LNCAP (cell line): ENCODE data around the gene SVOP.

Source experiments
- TF ChIP-seq, protein P1 (sequence below): fragments of 450-650 bp; IDR thresholded peaks from 2 replicates; pipeline ENCODE4 v1.5.1; 2017; ENCODE audit warnings: mild to moderate bottlenecking

Gene SVOP

DNA sequence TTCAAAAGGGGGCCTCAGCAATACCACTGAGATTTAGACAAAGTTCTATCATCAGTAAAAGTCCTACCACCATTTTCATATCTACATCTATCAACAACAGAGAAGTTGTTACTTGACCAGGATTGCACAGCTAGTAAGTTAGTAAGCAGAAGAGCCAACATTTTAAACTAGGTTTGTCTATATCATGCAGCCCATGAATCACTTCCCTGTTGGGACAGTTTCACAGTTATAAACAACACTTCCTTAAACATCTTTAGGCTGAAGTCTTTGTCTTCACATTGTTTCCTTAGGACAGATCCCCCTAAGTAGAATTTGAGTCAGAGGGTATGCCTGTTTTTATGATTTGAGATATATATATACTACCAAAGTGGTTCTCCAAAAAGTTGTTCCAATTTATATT, 72.5 kb downstream of the SVOP start:
- TF ChIP-seq, protein P1, sequence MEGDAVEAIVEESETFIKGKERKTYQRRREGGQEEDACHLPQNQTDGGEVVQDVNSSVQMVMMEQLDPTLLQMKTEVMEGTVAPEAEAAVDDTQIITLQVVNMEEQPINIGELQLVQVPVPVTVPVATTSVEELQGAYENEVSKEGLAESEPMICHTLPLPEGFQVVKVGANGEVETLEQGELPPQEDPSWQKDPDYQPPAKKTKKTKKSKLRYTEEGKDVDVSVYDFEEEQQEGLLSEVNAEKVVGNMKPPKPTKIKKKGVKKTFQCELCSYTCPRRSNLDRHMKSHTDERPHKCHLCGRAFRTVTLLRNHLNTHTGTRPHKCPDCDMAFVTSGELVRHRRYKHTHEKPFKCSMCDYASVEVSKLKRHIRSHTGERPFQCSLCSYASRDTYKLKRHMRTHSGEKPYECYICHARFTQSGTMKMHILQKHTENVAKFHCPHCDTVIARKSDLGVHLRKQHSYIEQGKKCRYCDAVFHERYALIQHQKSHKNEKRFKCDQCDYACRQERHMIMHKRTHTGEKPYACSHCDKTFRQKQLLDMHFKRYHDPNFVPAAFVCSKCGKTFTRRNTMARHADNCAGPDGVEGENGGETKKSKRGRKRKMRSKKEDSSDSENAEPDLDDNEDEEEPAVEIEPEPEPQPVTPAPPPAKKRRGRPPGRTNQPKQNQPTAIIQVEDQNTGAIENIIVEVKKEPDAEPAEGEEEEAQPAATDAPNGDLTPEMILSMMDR: no peak

DNA sequence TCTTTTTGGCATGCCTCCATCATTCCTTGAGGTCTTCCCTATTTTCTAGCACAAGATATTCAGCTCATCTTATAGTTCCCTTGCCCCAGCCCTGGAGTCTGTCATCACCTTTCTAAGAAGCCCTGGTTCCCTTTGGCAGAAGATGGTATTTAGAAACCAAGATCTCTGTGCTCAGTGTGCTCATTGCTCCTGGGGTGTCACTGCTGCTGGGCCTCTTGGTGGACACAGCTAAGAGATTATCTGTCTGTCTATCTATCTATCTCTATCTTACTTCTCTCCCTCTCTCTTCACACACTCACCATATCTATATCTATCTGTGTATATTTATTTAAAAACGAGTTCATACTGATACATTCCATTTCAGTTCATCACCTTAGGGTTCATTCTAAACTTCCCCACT, 73.8 kb downstream of the SVOP start:
- TF ChIP-seq, protein P1: no peak

DNA sequence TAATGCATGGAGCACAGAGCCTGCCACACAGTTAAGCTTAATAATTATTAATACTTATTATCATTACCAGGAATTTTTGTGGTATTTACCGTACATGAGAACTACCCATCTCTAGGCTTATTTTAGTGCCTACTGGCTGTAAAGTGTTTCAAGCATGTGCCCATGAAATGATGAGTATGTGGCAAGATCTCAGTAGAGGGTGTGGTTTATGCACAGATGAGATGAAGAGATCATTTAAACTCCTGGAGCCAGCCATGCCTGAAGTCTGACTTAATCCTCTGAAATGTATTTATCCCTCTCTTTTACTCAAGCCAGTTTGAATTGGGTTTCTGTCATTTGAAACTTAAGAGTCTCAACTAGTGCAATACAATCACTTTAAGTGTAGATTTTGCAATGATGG, 80.7 kb downstream of the SVOP start:
- TF ChIP-seq, protein P1: no peak

- TF ChIP-seq, protein P1: no peak
These were observed 81.3 kb downstream of the SVOP start for GRCh38 chr12:108939594-108939993.

DNA sequence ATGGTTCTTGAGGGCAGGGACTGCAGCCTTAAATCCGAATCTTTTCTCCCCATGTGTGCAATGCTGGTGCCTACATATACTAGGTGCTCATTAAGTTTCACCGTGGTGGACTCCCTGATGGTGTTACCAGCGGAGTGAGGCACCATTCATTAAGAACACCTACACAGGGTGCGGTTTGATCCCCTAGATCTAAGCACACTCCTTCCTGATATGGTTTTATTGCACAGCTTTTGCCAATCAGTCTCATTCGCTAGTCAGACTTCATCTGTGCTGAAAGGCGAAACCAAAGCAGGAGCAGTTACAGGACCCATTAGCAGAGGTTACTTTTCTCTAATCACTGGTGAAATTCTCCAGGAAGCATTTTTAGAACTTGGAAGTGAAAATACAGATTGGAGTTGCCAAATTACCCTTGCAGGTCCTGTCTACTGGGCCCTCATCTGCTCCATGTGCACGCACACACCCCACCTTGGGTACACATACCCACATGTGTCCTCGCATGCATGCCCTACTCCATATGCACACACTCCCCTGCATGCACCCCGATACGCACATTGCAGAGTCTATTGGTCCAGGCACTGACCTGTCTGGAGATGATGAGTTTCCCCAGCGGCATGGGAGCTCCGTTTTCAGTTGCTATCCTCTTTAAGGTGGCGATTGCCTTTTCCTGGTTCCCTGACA, 82.5 kb downstream of the SVOP start:
- TF ChIP-seq, protein P1: no peak

- TF ChIP-seq, protein P1: no peak
These were observed 85.6 kb downstream of the SVOP start for GRCh38 chr12:108935159-108935763.

DNA sequence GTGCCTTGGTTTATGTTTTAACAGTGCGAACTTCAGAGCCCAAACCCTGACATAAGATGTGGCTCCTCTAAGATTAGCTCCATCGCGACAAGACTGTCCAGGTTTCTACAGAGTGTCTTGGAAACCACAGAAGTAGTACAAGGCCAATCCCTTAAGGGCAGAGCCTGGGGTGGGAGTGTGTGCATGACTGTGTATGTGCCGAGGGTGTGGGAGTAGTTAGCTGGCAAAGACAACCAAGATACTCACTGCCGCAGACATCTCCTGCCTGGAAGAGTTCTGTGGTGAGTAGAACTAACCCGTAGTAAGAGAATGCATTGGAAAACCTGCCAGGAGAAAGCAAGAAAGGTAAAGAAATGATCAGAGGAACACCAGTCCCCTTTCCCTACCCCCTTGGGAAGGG, 86.9 kb downstream of the SVOP start:
- TF ChIP-seq, protein P1: no peak

GRCh38 chr12:108930756-108931155, 90.1 kb downstream of the SVOP start:
- TF ChIP-seq, protein P1: no peak
